ENCODE results near the gene ZNF350.
"Not testable (repeated sequence)": the region's sequence is repeated elsewhere in the genome, so short reads cannot be mapped to it uniquely, and the experiment has no call there.

ZNF350 gene

GRCh38 chr19:51971624-51972023 lies 15.0 kb downstream of the ZNF350 start:
- DNase-seq (peak; percentile 33), ATAC-seq (no peak)

GRCh38 chr19:51970718-51971117 lies 15.9 kb downstream of the ZNF350 start:
- DNase-seq, result no peak
- ATAC-seq, result no peak

GRCh38 chr19:51965583-51965982 lies 21.1 kb downstream of the ZNF350 start:
- no peak for DNase-seq
- no peak for ATAC-seq

- not testable (repeated sequence) for ATAC-seq, DNase-seq
These were observed 25.9 kb downstream of the ZNF350 start for GRCh38 chr19:51960621-51961233.

- DNase-seq (no peak), ATAC-seq (no peak)
These were observed 26.8 kb downstream of the ZNF350 start for GRCh38 chr19:51959791-51960190.

- not testable (repeated sequence) for DNase-seq, ATAC-seq
These were observed 28.8 kb downstream of the ZNF350 start for GRCh38 chr19:51957846-51958245.

GRCh38 chr19:51948975-51949374 lies 37.7 kb downstream of the ZNF350 start:
- no peak for DNase-seq
- ATAC-seq, result no peak

- no peak for ATAC-seq
- DNase-seq, result no peak
These were observed 40.0 kb downstream of the ZNF350 start for GRCh38 chr19:51946602-51947001.

- DNase-seq, result no peak
- ATAC-seq, result no peak
These were observed 41.7 kb downstream of the ZNF350 start for GRCh38 chr19:51944798-51945552.

GRCh38 chr19:51938936-51939335 lies 47.7 kb downstream of the ZNF350 start:
- no peak for ATAC-seq

GRCh38 chr19:51931921-51932320 lies 54.7 kb downstream of the ZNF350 start:
- no peak for DNase-seq
- ATAC-seq, result no peak

More at GRCh38 chr19:51938936-51939335, 47.7 kb downstream of the ZNF350 start:
- DNase-seq, result no peak

- no peak for ATAC-seq
- DNase-seq, result no peak
These were observed 58.8 kb downstream of the ZNF350 start for GRCh38 chr19:51927859-51928258.

GRCh38 chr19:51926784-51927741 lies 59.6 kb downstream of the ZNF350 start, which contains the start of gene ZNF613:
TSS of gene ZNF613 (plus strand) at chr19:51927472. CDS start at chr19:51936221, 8,749 bp downstream.
- ATAC-seq, result peak; percentile 89
- DNase-seq, result peak; percentile 81

- no peak for ATAC-seq
- no peak for DNase-seq
These were observed 60.2 kb downstream of the ZNF350 start for GRCh38 chr19:51926426-51926783.

GRCh38 chr19:51921949-51922348 lies 64.7 kb downstream of the ZNF350 start:
- DNase-seq (peak; percentile 30), ATAC-seq (no peak)

- ATAC-seq (no peak), DNase-seq (no peak)
These were observed 67.0 kb downstream of the ZNF350 start for GRCh38 chr19:51919606-51920005.

GRCh38 chr19:51916167-51916566 lies 70.5 kb downstream of the ZNF350 start:
- ATAC-seq (no peak), DNase-seq (no peak)

GRCh38 chr19:51915324-51915867 lies 71.2 kb downstream of the ZNF350 start:
- no peak for ATAC-seq
- no peak for DNase-seq
